ENCODE measurements around the gene EFNB3.

Gene EFNB3

DNA sequence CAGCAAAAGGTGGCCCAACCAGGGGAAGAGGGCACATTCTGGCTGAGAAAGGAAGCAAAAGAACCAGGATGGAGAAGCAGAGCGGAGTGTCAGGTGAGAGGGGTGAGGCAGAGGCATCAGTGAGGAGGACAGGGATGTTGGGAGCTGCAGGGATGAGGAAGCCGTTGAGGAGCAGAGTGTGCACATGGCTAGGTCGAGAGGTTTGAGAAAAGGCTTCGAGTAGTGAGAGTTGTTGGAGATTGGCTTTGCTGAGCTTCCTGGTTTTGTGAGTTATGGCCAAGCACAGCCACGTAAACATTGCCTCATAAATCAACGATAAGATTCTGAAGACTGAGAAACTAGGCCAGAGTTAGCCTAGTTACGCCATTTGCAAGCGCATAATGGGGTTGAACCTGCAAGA is 39.4 kb downstream of the EFNB3 start:
- Histone ChIP-seq H3F3A (ENCODE audit: insufficient read depth) (no peaks in the 10 kb centered on the region), H3K4me2 (ENCODE audit: low read depth, low read length, poor library complexity, severe bottlenecking) (no peak overlapping the region), H3K9me3 (ENCODE audit: insufficient read depth, low read length) (no peaks in the 10 kb centered on the region), H3K27ac (ENCODE audit: low read depth, low read length) (no peak overlapping the region), H3K9me2 (replicated peaks; ENCODE audit: insufficient read depth, low read length) (no peaks in the 10 kb centered on the region), H3K27me3 (ENCODE audit: low read length) (no peaks in the 10 kb centered on the region), H3K9ac (ENCODE audit: low read length) (no peak overlapping the region), H3K4me3 (ENCODE audit: insufficient read depth, low read length, poor library complexity, severe bottlenecking) (no peak overlapping the region), H3K36me3 (ENCODE audit: low read length) (no peaks in the 10 kb centered on the region), H3K79me2 (ENCODE audit: insufficient read depth, low read length) (no peaks in the 10 kb centered on the region), H2AFZ (ENCODE audit: low read depth, low read length, severe bottlenecking) (no peak overlapping the region), H4K20me1 (ENCODE audit: low read depth, low read length) (no peaks in the 10 kb centered on the region)
- TF ChIP-seq, protein P1, sequence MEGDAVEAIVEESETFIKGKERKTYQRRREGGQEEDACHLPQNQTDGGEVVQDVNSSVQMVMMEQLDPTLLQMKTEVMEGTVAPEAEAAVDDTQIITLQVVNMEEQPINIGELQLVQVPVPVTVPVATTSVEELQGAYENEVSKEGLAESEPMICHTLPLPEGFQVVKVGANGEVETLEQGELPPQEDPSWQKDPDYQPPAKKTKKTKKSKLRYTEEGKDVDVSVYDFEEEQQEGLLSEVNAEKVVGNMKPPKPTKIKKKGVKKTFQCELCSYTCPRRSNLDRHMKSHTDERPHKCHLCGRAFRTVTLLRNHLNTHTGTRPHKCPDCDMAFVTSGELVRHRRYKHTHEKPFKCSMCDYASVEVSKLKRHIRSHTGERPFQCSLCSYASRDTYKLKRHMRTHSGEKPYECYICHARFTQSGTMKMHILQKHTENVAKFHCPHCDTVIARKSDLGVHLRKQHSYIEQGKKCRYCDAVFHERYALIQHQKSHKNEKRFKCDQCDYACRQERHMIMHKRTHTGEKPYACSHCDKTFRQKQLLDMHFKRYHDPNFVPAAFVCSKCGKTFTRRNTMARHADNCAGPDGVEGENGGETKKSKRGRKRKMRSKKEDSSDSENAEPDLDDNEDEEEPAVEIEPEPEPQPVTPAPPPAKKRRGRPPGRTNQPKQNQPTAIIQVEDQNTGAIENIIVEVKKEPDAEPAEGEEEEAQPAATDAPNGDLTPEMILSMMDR (IDR thresholded peaks at IDR 0.05; ENCODE audit: insufficient read depth, low read length, poor library complexity, severe bottlenecking), result no peak
- no peak for TF ChIP-seq EZH2phosphoT487 (conservative IDR thresholded peaks at IDR 0.05; ENCODE audit: low read length)

DNA sequence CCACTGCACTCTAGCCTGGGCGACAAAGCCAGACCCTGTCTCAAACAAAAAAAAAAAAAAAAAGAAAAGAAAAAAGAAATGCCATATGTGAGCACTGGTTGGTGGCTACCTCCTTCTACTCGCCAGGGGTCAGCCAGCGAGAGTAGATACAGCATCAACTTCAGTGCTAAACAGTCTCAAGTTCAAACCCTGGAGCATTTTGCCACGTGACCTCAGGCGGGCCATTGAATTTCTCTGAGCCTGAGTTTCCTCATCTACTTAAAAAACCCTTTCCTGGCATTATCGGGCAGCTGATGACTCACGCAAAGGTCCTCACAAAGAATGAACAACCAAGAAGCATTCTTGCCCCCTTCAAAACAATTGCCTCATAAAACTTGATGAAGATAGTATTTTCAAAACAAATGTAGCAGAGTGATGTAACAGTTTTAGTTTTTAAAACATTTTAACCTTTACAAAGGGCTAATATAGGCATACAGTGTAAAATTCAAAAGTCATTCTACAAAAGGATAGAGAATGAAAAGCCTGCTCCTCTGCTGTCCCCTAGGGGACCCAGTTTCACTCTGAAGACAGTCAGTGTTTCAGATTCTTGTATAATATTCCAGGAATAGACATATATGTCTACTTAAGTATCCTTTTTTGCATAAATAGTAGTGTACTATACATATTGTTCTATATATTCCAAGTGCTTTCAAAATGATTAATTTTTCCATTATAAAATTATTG is 40.9 kb downstream of the EFNB3 start:
- H3K9ac ChIP-seq (ENCODE audit: low read length), result no peak overlapping the region
- H3K27ac ChIP-seq (ENCODE audit: low read depth, low read length), result no peak overlapping the region
- H3K36me3 ChIP-seq (ENCODE audit: low read length), result no peaks in the 10 kb centered on the region
- no peak overlapping the region for H3K4me3 ChIP-seq (ENCODE audit: insufficient read depth, low read length, poor library complexity, severe bottlenecking)
- H3K4me2 ChIP-seq (ENCODE audit: low read depth, low read length, poor library complexity, severe bottlenecking), result no peak overlapping the region
- H3K9me3 ChIP-seq (ENCODE audit: insufficient read depth, low read length), result no peaks in the 10 kb centered on the region
- TF ChIP-seq EZH2phosphoT487 (conservative IDR thresholded peaks at IDR 0.05; ENCODE audit: low read length), result no peak
- H3K27me3 ChIP-seq (ENCODE audit: low read length), result no peaks in the 10 kb centered on the region
- no peaks in the 10 kb centered on the region for H3K79me2 ChIP-seq (ENCODE audit: insufficient read depth, low read length)
- H2AFZ ChIP-seq (ENCODE audit: low read depth, low read length, severe bottlenecking), result no peak overlapping the region
- H3K9me2 ChIP-seq (replicated peaks; ENCODE audit: insufficient read depth, low read length), result no peaks in the 10 kb centered on the region
- no peaks in the 10 kb centered on the region for H3F3A ChIP-seq (ENCODE audit: insufficient read depth)
- no peaks in the 10 kb centered on the region for H4K20me1 ChIP-seq (ENCODE audit: low read depth, low read length)

DNA sequence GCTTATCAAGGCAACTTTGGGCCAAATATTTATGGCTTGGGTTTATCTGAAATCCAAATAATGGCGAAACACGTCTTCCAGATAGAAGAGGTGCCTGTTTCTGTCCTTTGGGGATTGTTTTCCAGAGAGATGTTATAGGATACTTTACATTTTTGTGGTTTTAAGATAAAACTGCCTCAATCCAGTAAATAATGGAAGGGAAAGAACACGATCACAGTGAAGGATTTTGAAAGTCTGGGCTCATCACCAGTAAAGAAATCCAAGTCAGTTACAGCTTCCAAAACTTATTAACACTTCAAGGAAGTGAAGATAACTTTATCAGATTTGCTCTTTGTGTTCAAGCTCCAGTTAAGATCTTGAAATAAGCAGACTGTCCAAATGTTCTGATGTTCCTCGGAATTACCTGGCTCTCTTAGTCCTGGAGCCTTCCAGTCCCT is 42.7 kb downstream of the EFNB3 start:
- Histone ChIP-seq H3K4me3 (ENCODE audit: insufficient read depth, low read length, poor library complexity, severe bottlenecking) (no peak overlapping the region), H3K27me3 (ENCODE audit: low read length) (no peaks in the 10 kb centered on the region), H4K20me1 (ENCODE audit: low read depth, low read length) (no peaks in the 10 kb centered on the region), H3F3A (ENCODE audit: insufficient read depth) (no peaks in the 10 kb centered on the region), H2AFZ (ENCODE audit: low read depth, low read length, severe bottlenecking) (no peak overlapping the region), H3K9me3 (ENCODE audit: insufficient read depth, low read length) (no peaks in the 10 kb centered on the region), H3K79me2 (ENCODE audit: insufficient read depth, low read length) (no peaks in the 10 kb centered on the region), H3K27ac (ENCODE audit: low read depth, low read length) (no peak overlapping the region), H3K9me2 (replicated peaks; ENCODE audit: insufficient read depth, low read length) (no peaks in the 10 kb centered on the region), H3K9ac (ENCODE audit: low read length) (no peak overlapping the region), H3K36me3 (ENCODE audit: low read length) (no peaks in the 10 kb centered on the region), H3K4me2 (ENCODE audit: low read depth, low read length, poor library complexity, severe bottlenecking) (no peak overlapping the region)
- no peak for TF ChIP-seq EZH2phosphoT487 (conservative IDR thresholded peaks at IDR 0.05; ENCODE audit: low read length)
- TF ChIP-seq, protein P1 (IDR thresholded peaks at IDR 0.05; ENCODE audit: insufficient read depth, low read length, poor library complexity, severe bottlenecking), result no peak

DNA sequence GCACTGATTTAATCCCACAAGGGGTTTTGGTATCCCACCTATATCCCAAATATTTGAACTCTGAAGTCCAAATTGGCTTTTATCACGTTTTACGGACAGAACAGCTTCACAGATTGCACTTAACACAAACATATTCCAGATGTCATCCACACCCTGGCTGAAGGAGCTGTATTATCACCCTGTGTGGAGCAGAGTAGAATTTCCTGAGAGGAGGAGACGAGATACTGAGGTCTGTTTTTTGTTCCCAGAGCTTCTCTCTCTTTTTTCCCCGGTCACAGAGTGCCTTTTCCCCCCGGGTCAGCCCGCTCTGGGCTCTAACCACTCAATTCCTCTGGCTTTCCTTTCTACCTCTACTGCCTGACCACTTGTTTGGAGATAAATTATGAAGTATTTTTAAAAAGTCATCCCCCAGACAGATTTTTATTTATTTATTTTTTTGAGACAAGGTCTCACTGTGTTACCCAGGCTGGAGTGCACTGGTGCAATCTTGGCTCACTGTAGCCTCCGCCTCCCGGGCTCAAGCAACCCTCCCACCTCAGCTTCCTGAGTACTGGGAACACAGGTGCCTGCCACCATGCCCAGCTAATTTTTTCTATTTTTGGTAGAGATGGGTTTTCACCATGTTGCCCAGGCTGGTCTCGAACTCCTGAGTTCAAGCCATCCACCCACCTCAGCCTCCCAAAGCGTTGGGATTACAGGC is 43.2 kb downstream of the EFNB3 start:
- Histone ChIP-seq H4K20me1 (ENCODE audit: low read depth, low read length) (no peaks in the 10 kb centered on the region), H3K9me3 (ENCODE audit: insufficient read depth, low read length) (no peaks in the 10 kb centered on the region), H2AFZ (ENCODE audit: low read depth, low read length, severe bottlenecking) (no peak overlapping the region), H3K9ac (ENCODE audit: low read length) (no peak overlapping the region), H3F3A (ENCODE audit: insufficient read depth) (no peaks in the 10 kb centered on the region), H3K79me2 (ENCODE audit: insufficient read depth, low read length) (no peaks in the 10 kb centered on the region), H3K27me3 (ENCODE audit: low read length) (no peaks in the 10 kb centered on the region), H3K36me3 (ENCODE audit: low read length) (no peaks in the 10 kb centered on the region), H3K9me2 (replicated peaks; ENCODE audit: insufficient read depth, low read length) (no peaks in the 10 kb centered on the region), H3K4me3 (ENCODE audit: insufficient read depth, low read length, poor library complexity, severe bottlenecking) (no peak overlapping the region), H3K4me2 (ENCODE audit: low read depth, low read length, poor library complexity, severe bottlenecking) (no peak overlapping the region), H3K27ac (ENCODE audit: low read depth, low read length) (no peak overlapping the region)
- no peak for TF ChIP-seq EZH2phosphoT487 (conservative IDR thresholded peaks at IDR 0.05; ENCODE audit: low read length)
- TF ChIP-seq, protein P1 (IDR thresholded peaks at IDR 0.05; ENCODE audit: insufficient read depth, low read length, poor library complexity, severe bottlenecking), result no peak
